Common myeloid progenitor, CD34-positive (primary cell): ENCODE measurements around the gene SSBP3.

Experiments
- CTCF ChIA-PET: fragments of 350-600 bp; sonication (Branson Sonifier 250); formaldehyde crosslinking; loops from one replicate; lab custom pipeline; 2021; ENCODE audit warnings: antibody characterized with exemption; lab: Charles Lee
- POLR2A ChIA-PET: fragments of 350-600 bp; sonication (Branson Sonifier 250); formaldehyde crosslinking; loops from one replicate; lab custom pipeline; 2021; ENCODE audit warnings: antibody characterized with exemption; lab: Charles Lee
- DNase-seq, 3 donors: peaks; one replicate each; pipeline versions ENCODE4 v3.0.0 to v3.0.0-alpha.2; 2013
- H3K27ac ChIP-seq, 2 experiments: 1 replicate in 1 of 2; 2 replicates in 1 of 2; pipeline ENCODE4 v1.7.0; 2013; ENCODE audit warnings: inconsistent platforms in 2 of 2, low read length in 2 of 2, mild to moderate bottlenecking in 2 of 2, low read depth in 1 of 2, moderate library complexity in 1 of 2; ENCODE audit not compliant: severe bottlenecking in 2 of 2, insufficient read depth in 1 of 2, poor library complexity in 1 of 2
- H3K27me3 ChIP-seq, 5 experiments: replicated peaks in 2 of 5; 1 replicate in 3 of 5; 2 replicates in 2 of 5; pipeline versions ENCODE4 v1.6.1 to v1.7.0; 2013; ENCODE audit warnings: low read length in 4 of 5, mild to moderate bottlenecking in 2 of 5, moderate library complexity in 2 of 5, inconsistent platforms in 1 of 5; ENCODE audit not compliant: insufficient read depth in 5 of 5, control insufficient read depth in 4 of 5
- H3K36me3 ChIP-seq, 4 experiments: 1 replicate in 2 of 4; 2 replicates in 2 of 4; pipeline versions ENCODE4 v1.6.1 to v1.7.0; 2013; ENCODE audit warnings: low read length in 3 of 4, control low read depth in 1 of 4, mild to moderate bottlenecking in 1 of 4; ENCODE audit not compliant: control insufficient read depth in 4 of 4, insufficient read depth in 4 of 4
- H3K4me1 ChIP-seq, 4 experiments: 1 replicate in 3 of 4; 2 replicates in 1 of 4; pipeline versions ENCODE4 v1.6.1 to v1.7.1; 2013; ENCODE audit warnings: low read length in 3 of 4, mild to moderate bottlenecking in 3 of 4, control low read depth in 1 of 4, inconsistent platforms in 1 of 4, moderate library complexity in 1 of 4; ENCODE audit not compliant: control insufficient read depth in 4 of 4, insufficient read depth in 4 of 4; ENCODE audit errors: control extremely low read depth in 1 of 4
- H3K4me3 ChIP-seq, 7 experiments: 1 replicate in 4 of 7; 2 replicates in 3 of 7; pipeline versions ENCODE4 v1.5.1 to v1.7.0; 2013; ENCODE audit warnings: mild to moderate bottlenecking in 7 of 7, low read length in 6 of 7, moderate library complexity in 6 of 7, inconsistent platforms in 2 of 7, low read depth in 2 of 7, control low read depth in 1 of 7; ENCODE audit not compliant: insufficient read depth in 4 of 7, control insufficient read depth in 1 of 7; ENCODE audit errors: extremely low read depth in 1 of 7
- H3K9me3 ChIP-seq, 5 experiments: 1 replicate in 4 of 5; 2 replicates in 1 of 5; pipeline versions ENCODE4 v1.6.1 to v1.7.1; 2013; ENCODE audit warnings: low read length in 4 of 5, mild to moderate bottlenecking in 2 of 5, inconsistent platforms in 1 of 5, low read depth in 1 of 5, moderate library complexity in 1 of 5; ENCODE audit not compliant: control insufficient read depth in 4 of 5, insufficient read depth in 2 of 5; ENCODE audit errors: control extremely low read depth in 1 of 5
- WGBS: methylation state at CpG from one replicate; pipeline ENCODE4 v1.1.5; 2013; ENCODE audit not compliant: insufficient coverage; 5-methylcytosine and 5-hydroxymethylcytosine counted together

Gene SSBP3

GRCh38 chr1:54287801-54288211 lies 118.4 kb downstream of the SSBP3 start:
- no peak overlapping the region for H3K4me3 ChIP-seq
- DNase-seq: no peak
- H3K4me1 ChIP-seq: peaks cover 8 to 73% (median 67%) of the 10 kb centered on the region in 4 experiments
- ChIA-PET CTCF (interaction anchor here (1.0 to 2.3 kb wide), 8 partner anchors 8 to 117 kb away, joined by 3 to 9 read pairs (median 4); no protein-coding TSS in a partner anchor), POLR2A (no interaction called here)
- no peaks in the 10 kb centered on the region for H3K27me3 ChIP-seq
- H3K9me3 ChIP-seq: no peaks in the 10 kb centered on the region
- H3K27ac ChIP-seq: peak overlapping the region; percentile 21 to 67
- peaks cover 0 to 7% (median 0%) of the 10 kb centered on the region in 4 experiments for H3K36me3 ChIP-seq
- WGBS: 94% methylated on average over 9 of the region's 9 CpGs

- peaks cover 8 to 74% (median 69%) of the 10 kb centered on the region in 4 experiments for H3K4me1 ChIP-seq
- H3K36me3 ChIP-seq: peaks cover 0 to 7% (median 0%) of the 10 kb centered on the region in 4 experiments
- no peak overlapping the region for H3K4me3 ChIP-seq
- WGBS: 12% methylated on average over 2 of the region's 8 CpGs
- ChIA-PET POLR2A (no interaction called here), CTCF (interaction anchor here (1.0 to 1.6 kb wide), 8 partner anchors 9 to 118 kb away, joined by 3 to 6 read pairs (median 3); no protein-coding TSS in a partner anchor)
- peak overlapping the region; percentile 21 to 67 for H3K27ac ChIP-seq
- no peaks in the 10 kb centered on the region for H3K9me3 ChIP-seq
- no peaks in the 10 kb centered on the region for H3K27me3 ChIP-seq
- peak; percentile 76 to 94 (median 91) for DNase-seq
Observed at GRCh38 chr1:54287176-54287650, 119.0 kb downstream of the SSBP3 start.

GRCh38 chr1:54285815-54286345 lies 120.3 kb downstream of the SSBP3 start:
- ChIA-PET POLR2A (interaction anchor here (0.6 kb wide), 1 partner anchor 177 kb away, joined by 5 read pairs; no protein-coding TSS in a partner anchor), CTCF (interaction anchor here (1.0 to 1.4 kb wide), 4 partner anchors 11 to 25 kb away, joined by 3 to 4 read pairs (median 3); no protein-coding TSS in a partner anchor)
- no peaks in the 10 kb centered on the region for H3K27me3 ChIP-seq
- H3K36me3 ChIP-seq: peaks cover 0 to 16% (median 5%) of the 10 kb centered on the region in 4 experiments
- H3K4me1 ChIP-seq: peaks cover 8 to 61% (median 56%) of the 10 kb centered on the region in 4 experiments
- H3K4me3 ChIP-seq: no peak overlapping the region
- DNase-seq: no peak
- WGBS: 67% methylated on average over 3 of the region's 5 CpGs
- peak overlapping the region in 1 of 2 experiments; percentile 1 for H3K27ac ChIP-seq
- H3K9me3 ChIP-seq: no peaks in the 10 kb centered on the region

GRCh38 chr1:54284781-54285529 lies 121.2 kb downstream of the SSBP3 start:
- Histone ChIP-seq H3K9me3 (no peaks in the 10 kb centered on the region), H3K4me1 (peaks cover 8 to 52% (median 47%) of the 10 kb centered on the region in 4 experiments), H3K27me3 (no peaks in the 10 kb centered on the region), H3K36me3 (peaks cover 4 to 20% (median 10%) of the 10 kb centered on the region in 4 experiments), H3K27ac (no peak overlapping the region), H3K4me3 (no peak overlapping the region)
- ChIA-PET POLR2A (no interaction called here), CTCF (interaction anchor here (1.0 to 1.4 kb wide), 4 partner anchors 10 to 116 kb away, joined by 3 to 4 read pairs (median 3); no protein-coding TSS in a partner anchor)
- WGBS: 97% methylated on average over 4 of the region's 10 CpGs
- DNase-seq: no peak

- H3K4me3 ChIP-seq: no peak overlapping the region
- DNase-seq: peak in 2 of 3 donors; percentile 30 to 50
- no peaks in the 10 kb centered on the region for H3K27me3 ChIP-seq
- H3K27ac ChIP-seq: peak overlapping the region in 1 of 2 experiments; percentile 49
- POLR2A ChIA-PET: interaction anchor here (0.6 kb wide), 1 partner anchor 472 kb away, joined by 4 read pairs; no protein-coding TSS in a partner anchor
- H3K36me3 ChIP-seq: peaks cover 8 to 29% (median 18%) of the 10 kb centered on the region in 4 experiments
- H3K9me3 ChIP-seq: no peaks in the 10 kb centered on the region
- CTCF ChIA-PET: interaction anchor here (0.9 to 1.4 kb wide), 3 partner anchors 8 to 21 kb away, joined by 3 read pairs; no protein-coding TSS in a partner anchor
- H3K4me1 ChIP-seq: peaks cover 8 to 45% (median 39%) of the 10 kb centered on the region in 4 experiments
- WGBS: 100% methylated on average over 4 of the region's 8 CpGs
Observed at GRCh38 chr1:54283635-54284385, 122.4 kb downstream of the SSBP3 start.

GRCh38 chr1:54282101-54282847 lies 123.9 kb downstream of the SSBP3 start:
- Histone ChIP-seq H3K27me3 (no peaks in the 10 kb centered on the region), H3K4me3 (no peak overlapping the region), H3K36me3 (peaks cover 11 to 44% (median 23%) of the 10 kb centered on the region in 4 experiments), H3K27ac (peak overlapping the region in 1 of 2 experiments; percentile 15), H3K4me1 (peaks cover 8 to 36% (median 29%) of the 10 kb centered on the region in 4 experiments), H3K9me3 (no peaks in the 10 kb centered on the region)
- DNase-seq: no peak
- POLR2A ChIA-PET: no interaction called here
- CTCF ChIA-PET: interaction anchor here (1.3 to 1.4 kb wide), 2 partner anchors 9 to 49 kb away, joined by 3 read pairs; no protein-coding TSS in a partner anchor
- WGBS: 93% methylated on average over 14 of the region's 16 CpGs
